Thyroid gland (tissue), 4 donors: ENCODE results near the gene SLC7A6OS. TPM values are rescaled to one million over a fixed set of nuclear protein-coding genes. Genes with fewer than 3 reads are reported as not detected.

Experiments used
- DNase-seq, 2 donors: peaks; one replicate each; pipeline ENCODE4 v3.0.0-alpha.2; 2019
- H3K27ac ChIP-seq, 3 donors: fragments of 200-600 bp; sonication (generic); 1 replicate in 2 of 3; 2 replicates in 1 of 3; pipeline ENCODE4 v1.5.1; 2016 to 2019; ENCODE audit warnings: mild to moderate bottlenecking in 1 of 3, moderate library complexity in 1 of 3
- H3K27me3 ChIP-seq: fragments of 200-600 bp; sonication (generic); one replicate; pipeline ENCODE4 v1.5.1; 2019
- H3K36me3 ChIP-seq, 2 donors: fragments of 200-600 bp; sonication (generic); one replicate each; pipeline ENCODE4 v1.5.1; 2016 to 2019
- H3K4me1 ChIP-seq, 2 donors: fragments of 200-600 bp; sonication (generic); one replicate each; pipeline ENCODE4 v1.5.1; 2017 to 2019
- H3K4me3 ChIP-seq, 3 donors: fragments of 200-600 bp; sonication (generic); replicated peaks in 1 of 3; 1 replicate in 2 of 3; 2 replicates in 1 of 3; pipeline ENCODE4 v1.5.1; 2016; ENCODE audit warnings: mild to moderate bottlenecking in 1 of 3
- H3K9me3 ChIP-seq: fragments of 200-600 bp; sonication (generic); one replicate; pipeline ENCODE4 v1.5.1; 2017
- CTCF ChIP-seq, 6 experiments: fragments of 200-600 bp in 3 of 6; fragments of 450-650 bp in 3 of 6; sonication (generic) in 3 of 6; IDR thresholded peaks; one replicate each; pipeline ENCODE4 v1.5.1; 2016 to 2019; ENCODE audit warnings: antibody characterized with exemption in 6 of 6, mild to moderate bottlenecking in 2 of 6, inconsistent platforms in 1 of 6, moderate library complexity in 1 of 6
- POLR2A ChIP-seq, 2 donors: fragments of 450-650 bp; IDR thresholded peaks; one replicate each; pipeline ENCODE4 v1.6.1; 2017; ENCODE audit warnings: antibody characterized with exemption in 2 of 2, mild to moderate bottlenecking in 2 of 2, moderate library complexity in 1 of 2
- WGBS, 2 donors: methylation state at CpG; one replicate each; pipeline ENCODE4 v1.1.5; 2017; 5-methylcytosine and 5-hydroxymethylcytosine counted together
- intact Hi-C: fragments of 100-400 bp; cut with DNase I; formaldehyde crosslinking; loops from one replicate; pipeline ENCODE4 v1.15.1; 2023
- total RNA-seq, 4 donors: library from RNA; depleted of rRNA; stranded (reverse); fragments of >200 nt; gene quantifications; one replicate each; pipeline ENCODE4 v1.2.3, GENCODE V29; 2016

The SLC7A6OS gene
- total RNA-seq, 4 donors from 2014 or later, result 13.4 to 25.8 (median 18.7) TPM

- intact Hi-C loops, result no loop called here
- DNase-seq, result no peak
- TF ChIP-seq POLR2A (IDR thresholded peaks at IDR 0.05), result no peak
- 66 to 73% methylated on average over 3 of the region's 3 CpGs for WGBS, 2 donors
- Histone ChIP-seq H3K9me3 (no peaks in the 10 kb centered on the region), H3K4me1 (peaks cover 0 to 20% of the 10 kb centered on the region in 2 donors), H3K27me3 (no peaks in the 10 kb centered on the region), H3K27ac (peak overlapping the region in 1 of 3 donors; percentile 60), H3K4me3 (no peak overlapping the region), H3K36me3 (peaks cover 74 to 77% of the 10 kb centered on the region in 2 donors)
Observed at GRCh38 chr16:68297908-68298307, 12.8 kb downstream of the SLC7A6OS start.

DNA sequence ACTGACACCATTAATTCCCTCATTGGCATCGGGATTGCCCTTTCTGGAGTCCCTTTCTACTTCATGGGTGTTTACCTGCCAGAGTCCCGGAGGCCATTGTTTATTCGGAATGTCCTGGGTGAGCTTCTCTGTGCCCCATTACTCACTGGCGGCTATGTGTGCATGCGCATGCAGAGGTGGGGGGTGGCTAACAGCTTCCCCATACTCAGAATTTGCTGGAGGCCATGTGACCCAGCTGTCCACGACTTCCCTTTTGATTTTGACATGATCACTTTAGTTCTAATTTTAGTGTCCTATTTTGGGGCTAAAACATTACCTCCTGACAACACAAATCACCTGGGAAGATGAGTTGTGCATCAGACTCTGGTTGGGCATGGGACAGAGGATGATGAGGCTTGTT lies 14.1 kb downstream of the SLC7A6OS start:
- H3K36me3 ChIP-seq, result peaks cover 70 to 74% of the 10 kb centered on the region in 2 donors

GRCh38 chr16:68296291-68296690 lies 14.5 kb downstream of the SLC7A6OS start:
- H3K36me3 ChIP-seq, result peaks cover 70 to 74% of the 10 kb centered on the region in 2 donors
- no peak overlapping the region for H3K4me3 ChIP-seq
- no peaks in the 10 kb centered on the region for H3K9me3 ChIP-seq
- H3K27ac ChIP-seq, result no peak overlapping the region
- H3K4me1 ChIP-seq, result peaks cover 0 to 20% of the 10 kb centered on the region in 2 donors
- H3K27me3 ChIP-seq, result no peaks in the 10 kb centered on the region
- no peak for DNase-seq
- TF ChIP-seq POLR2A (IDR thresholded peaks at IDR 0.05) (no peak), CTCF (IDR thresholded peaks at IDR 0.05) (no peak)
- intact Hi-C loops, result no loop called here
- WGBS, 2 donors, result 83 to 86% methylated on average over 12 of the region's 12 CpGs

More for the DNA sequence above, 14.1 kb downstream of the SLC7A6OS start:
- H3K27me3 ChIP-seq, result no peaks in the 10 kb centered on the region
- no peak for DNase-seq
- TF ChIP-seq POLR2A (IDR thresholded peaks at IDR 0.05), result no peak
- TF ChIP-seq CTCF (IDR thresholded peaks at IDR 0.05), result no peak
- intact Hi-C loops, result no loop called here
- no peaks in the 10 kb centered on the region for H3K9me3 ChIP-seq
- no peak overlapping the region for H3K4me3 ChIP-seq
- H3K27ac ChIP-seq, result no peak overlapping the region
- WGBS, 2 donors, result 86 to 96% methylated on average over 6 of the region's 6 CpGs
- H3K4me1 ChIP-seq, result peaks cover 0 to 20% of the 10 kb centered on the region in 2 donors

- Histone ChIP-seq H3K4me3 (no peak overlapping the region), H3K27ac (no peak overlapping the region), H3K27me3 (no peaks in the 10 kb centered on the region), H3K9me3 (no peaks in the 10 kb centered on the region), H3K4me1 (peaks cover 4 to 26% of the 10 kb centered on the region in 2 donors), H3K36me3 (peaks cover 59 to 63% of the 10 kb centered on the region in 2 donors)
- DNase-seq, result no peak
- intact Hi-C loops, result no loop called here
- 96 to 98% methylated on average over 5 of the region's 5 CpGs for WGBS, 2 donors
- TF ChIP-seq CTCF (IDR thresholded peaks at IDR 0.05) (no peak), POLR2A (IDR thresholded peaks at IDR 0.05) (no peak)
Observed at GRCh38 chr16:68292425-68292824, 18.3 kb downstream of the SLC7A6OS start.

DNA sequence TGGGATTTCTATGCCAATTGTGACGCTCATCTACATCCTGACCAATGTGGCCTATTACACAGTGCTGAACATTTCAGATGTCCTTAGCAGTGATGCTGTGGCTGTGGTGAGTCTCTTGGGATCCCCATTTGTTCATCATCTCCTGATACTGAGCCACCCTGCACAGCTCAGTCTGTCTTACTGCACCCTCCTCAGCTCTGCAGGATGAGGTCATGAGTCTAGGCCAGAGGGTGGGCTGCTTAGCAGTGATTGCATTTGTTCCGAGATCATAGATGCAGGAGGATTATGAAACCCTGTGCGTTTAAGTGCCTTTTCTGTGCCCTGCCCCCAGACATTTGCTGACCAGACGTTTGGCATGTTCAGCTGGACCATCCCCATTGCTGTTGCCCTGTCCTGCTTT lies 19.5 kb downstream of the SLC7A6OS start:
- no peak for TF ChIP-seq CTCF (IDR thresholded peaks at IDR 0.05)
- TF ChIP-seq POLR2A (IDR thresholded peaks at IDR 0.05), result no peak
- no peak overlapping the region for H3K4me3 ChIP-seq
- WGBS, 2 donors, result 78 to 94% methylated on average over 3 to 4 of the region's 4 CpGs

More for the DNA sequence above, 19.5 kb downstream of the SLC7A6OS start:
- Histone ChIP-seq H3K9me3 (no peaks in the 10 kb centered on the region), H3K27ac (no peak overlapping the region), H3K27me3 (no peaks in the 10 kb centered on the region), H3K4me1 (peaks cover 4 to 32% of the 10 kb centered on the region in 2 donors), H3K36me3 (peaks cover 53 to 56% of the 10 kb centered on the region in 2 donors)
- no peak for DNase-seq
- intact Hi-C loops, result no loop called here
